ENCODE results near the gene HAUS3. TPM values are rescaled to one million over a fixed set of nuclear protein-coding genes. Genes with fewer than 3 reads are reported as not detected.

Gene HAUS3, protein sequence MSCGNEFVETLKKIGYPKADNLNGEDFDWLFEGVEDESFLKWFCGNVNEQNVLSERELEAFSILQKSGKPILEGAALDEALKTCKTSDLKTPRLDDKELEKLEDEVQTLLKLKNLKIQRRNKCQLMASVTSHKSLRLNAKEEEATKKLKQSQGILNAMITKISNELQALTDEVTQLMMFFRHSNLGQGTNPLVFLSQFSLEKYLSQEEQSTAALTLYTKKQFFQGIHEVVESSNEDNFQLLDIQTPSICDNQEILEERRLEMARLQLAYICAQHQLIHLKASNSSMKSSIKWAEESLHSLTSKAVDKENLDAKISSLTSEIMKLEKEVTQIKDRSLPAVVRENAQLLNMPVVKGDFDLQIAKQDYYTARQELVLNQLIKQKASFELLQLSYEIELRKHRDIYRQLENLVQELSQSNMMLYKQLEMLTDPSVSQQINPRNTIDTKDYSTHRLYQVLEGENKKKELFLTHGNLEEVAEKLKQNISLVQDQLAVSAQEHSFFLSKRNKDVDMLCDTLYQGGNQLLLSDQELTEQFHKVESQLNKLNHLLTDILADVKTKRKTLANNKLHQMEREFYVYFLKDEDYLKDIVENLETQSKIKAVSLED
- total RNA-seq, result 10 to 100 TPM; 23.6 to 23.7 TPM

DNA sequence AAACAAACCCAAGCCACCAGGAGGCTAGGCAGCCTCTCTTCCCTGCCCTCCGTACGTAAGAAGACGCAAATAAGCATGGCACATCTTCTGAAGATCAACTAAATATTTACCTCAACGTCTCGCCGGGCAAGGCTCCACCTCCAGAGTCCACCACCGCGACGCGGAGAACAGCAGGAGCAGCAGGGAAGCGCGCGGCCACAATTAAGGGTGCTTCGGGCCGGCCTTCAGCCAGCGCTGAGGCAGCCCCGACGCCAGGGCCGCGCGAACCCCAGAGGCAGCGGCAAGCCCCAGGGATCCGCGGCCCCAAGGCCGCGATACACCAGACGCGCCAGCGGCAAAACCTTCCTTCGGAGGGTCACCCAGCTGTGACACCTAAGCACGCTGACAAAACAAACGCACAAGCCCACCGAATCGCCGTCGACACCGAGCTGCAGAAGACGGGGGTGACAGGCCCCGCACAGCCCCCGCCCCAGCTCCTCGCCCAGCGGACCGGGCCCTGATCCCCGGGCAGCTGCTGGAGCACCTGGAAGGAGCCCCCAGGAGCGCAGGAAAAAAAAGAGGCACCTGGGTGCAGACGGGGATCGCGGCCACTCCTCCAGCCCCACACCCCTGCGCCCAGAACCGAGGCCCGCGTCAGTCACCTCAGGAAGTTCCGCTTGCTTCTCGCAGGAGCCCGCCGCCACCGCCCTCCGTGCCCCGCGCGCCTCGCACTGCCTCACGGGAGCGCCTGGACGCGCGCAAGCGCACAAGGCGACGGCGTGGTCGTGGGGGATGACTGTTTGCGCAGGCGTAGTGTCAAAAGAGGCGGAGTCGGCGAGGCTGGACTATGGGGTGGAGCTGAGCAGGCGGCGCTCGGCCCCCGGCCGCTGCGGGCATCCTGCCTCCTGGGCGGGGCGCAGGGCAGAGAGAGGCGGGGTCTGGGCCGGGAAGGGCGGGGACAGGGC, at the start of gene HAUS3, which contains the start of gene POLN:
TSS of gene HAUS3 (minus strand) at position 712 of the 944 bp plus-strand sequence. CDS start 1,175 bp downstream, outside the sequence.
TSS of gene POLN (minus strand) at position 712 of the 944 bp plus-strand sequence. CDS start 12,890 bp downstream, outside the sequence.
- H3K27me3 Mint-ChIP-seq, result no peaks in the 10 kb centered on the region
- H3K4me1 Mint-ChIP-seq, result peaks cover 55% of the 10 kb centered on the region
- peak; percentile 100 for DNase-seq
- no peaks in the 10 kb centered on the region for H3K9me3 Mint-ChIP-seq
- peaks cover 30% of the 10 kb centered on the region for H3K36me3 Mint-ChIP-seq
- peak within 1 kb of the TSS; percentile 89 for H3K27ac Mint-ChIP-seq
- H3K4me3 Mint-ChIP-seq, result peak within 1 kb of the TSS; percentile 87

DNA sequence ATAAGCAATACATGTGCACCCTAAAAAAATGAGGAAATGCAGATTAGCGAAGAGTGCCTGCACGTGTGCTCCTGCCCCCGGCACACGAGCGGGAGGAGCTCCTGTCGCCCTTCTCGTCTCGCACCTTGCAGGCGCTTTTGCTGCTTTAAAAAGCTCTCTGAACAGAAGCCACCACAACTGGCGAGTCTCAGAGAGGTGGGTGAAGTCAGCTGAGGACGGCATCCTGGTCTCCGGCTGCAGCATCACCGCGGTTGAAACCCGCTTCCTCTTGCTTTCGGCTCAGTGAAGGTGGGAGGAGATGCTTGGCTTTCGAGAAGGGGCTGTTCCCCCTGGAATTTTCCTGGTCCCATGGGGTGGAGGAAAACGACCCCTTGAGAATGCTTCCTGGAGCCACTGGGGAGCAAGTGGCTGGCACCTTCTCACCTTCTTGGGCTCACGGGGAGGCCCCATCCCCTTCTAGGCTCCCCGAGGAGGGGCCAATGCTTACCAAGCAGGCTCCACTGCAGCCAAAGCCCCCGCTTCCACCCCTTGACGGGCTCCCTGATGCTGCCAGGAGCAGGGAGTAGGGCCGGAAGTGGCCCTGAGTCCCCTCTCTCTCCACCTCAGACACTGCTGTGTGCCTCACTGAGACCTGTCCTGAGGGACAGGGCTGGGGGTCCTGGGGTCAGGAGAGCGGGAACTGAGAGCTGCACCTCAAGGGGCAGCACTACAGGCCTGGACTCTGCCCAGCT, 49.2 kb upstream of the HAUS3 start:
- Mint-ChIP-seq H3K36me3 (no peaks in the 10 kb centered on the region), H3K9me3 (peaks cover 3% of the 10 kb centered on the region), H3K4me1 (peaks cover 38% of the 10 kb centered on the region), H3K4me3 (peak overlapping the region; percentile 38), H3K27ac (peak overlapping the region; percentile 76), H3K27me3 (no peaks in the 10 kb centered on the region)
- peak; percentile 61 for DNase-seq

DNA sequence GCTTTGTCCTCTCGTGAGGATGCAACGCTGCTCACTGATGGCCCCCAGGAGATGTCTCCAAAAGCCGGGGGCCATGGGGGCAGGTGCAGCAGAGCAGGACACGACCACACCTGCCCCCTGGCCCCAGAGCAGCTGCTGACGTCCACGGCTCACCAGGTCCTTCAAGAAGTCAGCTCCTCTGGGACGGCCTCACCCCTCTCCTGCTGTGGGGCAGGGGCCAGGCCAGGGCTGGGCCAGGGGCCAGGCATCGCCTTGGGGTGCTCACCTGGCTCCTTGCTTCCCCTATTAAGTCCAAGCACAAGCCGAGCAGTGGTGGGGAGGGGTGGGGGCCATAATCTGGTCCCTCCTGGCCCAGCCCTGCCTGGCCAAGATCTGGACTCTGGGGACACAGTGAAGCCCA, 48.6 kb upstream of the HAUS3 start:
- H3K4me1 Mint-ChIP-seq, result peaks cover 36% of the 10 kb centered on the region
- no peak overlapping the region for H3K4me3 Mint-ChIP-seq
- peaks cover 3% of the 10 kb centered on the region for H3K9me3 Mint-ChIP-seq
- no peaks in the 10 kb centered on the region for H3K36me3 Mint-ChIP-seq
- DNase-seq, result no peak
- no peak overlapping the region for H3K27ac Mint-ChIP-seq
- H3K27me3 Mint-ChIP-seq, result no peaks in the 10 kb centered on the region

DNA sequence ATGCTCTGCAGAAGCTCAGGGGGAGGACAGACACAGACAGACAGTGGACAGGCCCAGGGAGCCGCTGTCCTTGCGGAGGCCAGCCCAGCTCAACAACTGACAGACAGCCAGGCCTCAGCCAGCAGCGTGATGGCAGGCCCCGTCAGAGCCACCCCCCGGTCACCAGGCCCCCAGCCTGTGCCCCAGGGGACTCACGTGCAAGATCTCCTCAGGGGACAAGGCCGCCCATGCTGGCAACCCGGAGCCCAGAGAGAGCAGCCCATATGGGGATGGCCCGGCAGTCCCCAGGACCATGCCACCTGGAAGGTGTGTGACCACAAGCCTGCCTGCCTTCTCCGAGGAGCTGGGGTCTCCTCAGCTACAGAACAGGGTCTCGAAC, 48.0 kb upstream of the HAUS3 start:
- Mint-ChIP-seq H3K4me1 (peaks cover 36% of the 10 kb centered on the region), H3K27me3 (no peaks in the 10 kb centered on the region), H3K4me3 (no peak overlapping the region), H3K27ac (no peak overlapping the region), H3K36me3 (no peaks in the 10 kb centered on the region), H3K9me3 (peaks cover 3% of the 10 kb centered on the region)
- DNase-seq, result no peak

DNA sequence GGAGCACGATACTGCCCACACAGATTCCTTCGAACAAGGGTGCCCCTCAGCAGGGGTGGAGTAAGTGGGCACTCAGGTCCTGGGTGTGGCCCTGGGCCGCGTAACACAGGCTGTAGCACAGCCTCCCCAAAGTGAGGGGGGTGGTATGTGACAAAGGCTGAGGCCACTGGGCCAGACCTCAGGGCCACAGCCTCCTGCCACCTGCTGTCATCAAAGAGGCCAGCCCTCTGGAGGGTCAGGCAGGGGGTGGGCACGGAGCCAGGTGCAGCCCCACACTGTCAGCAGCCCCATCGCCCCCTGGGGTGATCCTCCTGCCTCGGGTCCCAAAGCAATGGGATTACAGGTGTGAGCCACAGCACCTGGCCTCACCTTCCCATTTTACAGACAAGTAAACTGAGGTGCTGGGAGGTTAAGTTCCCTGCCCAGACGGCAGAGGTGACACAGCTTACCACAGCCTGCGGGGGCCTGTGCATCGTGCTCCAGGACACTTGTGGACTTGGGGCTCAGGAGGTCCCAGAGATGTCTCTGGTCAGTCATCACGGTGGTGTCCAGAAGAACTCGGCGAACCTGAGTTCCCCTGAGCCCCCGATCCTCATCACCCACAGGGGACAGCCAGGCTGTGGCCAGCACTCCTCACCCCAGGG, 47.5 kb upstream of the HAUS3 start:
- no peak for DNase-seq
- peaks cover 3% of the 10 kb centered on the region for H3K9me3 Mint-ChIP-seq
- H3K36me3 Mint-ChIP-seq, result no peaks in the 10 kb centered on the region
- no peak overlapping the region for H3K27ac Mint-ChIP-seq
- no peaks in the 10 kb centered on the region for H3K27me3 Mint-ChIP-seq
- H3K4me1 Mint-ChIP-seq, result peaks cover 37% of the 10 kb centered on the region
- no peak overlapping the region for H3K4me3 Mint-ChIP-seq

DNA sequence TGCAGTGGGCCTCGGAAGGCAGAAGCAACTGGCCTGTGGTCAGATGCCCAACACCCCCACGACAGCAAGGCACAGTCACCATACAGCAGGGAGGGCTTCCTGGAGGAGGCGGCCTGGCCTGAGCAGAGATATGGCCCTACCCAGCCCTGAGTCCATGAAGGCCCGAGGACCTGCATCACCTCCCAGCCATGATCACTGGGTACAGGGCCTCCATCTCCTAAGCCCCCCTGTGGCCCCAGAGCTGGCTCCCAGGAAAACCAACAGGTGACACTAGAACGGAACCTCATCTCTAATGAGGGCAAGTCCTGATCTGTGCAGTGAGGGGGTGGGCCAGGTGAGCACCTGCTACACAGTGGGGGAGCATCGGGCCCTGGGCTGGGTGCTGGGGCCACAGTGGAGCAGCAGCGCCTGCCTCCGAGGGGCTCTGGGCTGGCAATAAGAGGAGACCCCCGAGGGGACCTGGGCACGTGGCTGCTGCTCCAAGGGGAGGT, 46.2 kb upstream of the HAUS3 start:
- no peaks in the 10 kb centered on the region for H3K9me3 Mint-ChIP-seq
- no peaks in the 10 kb centered on the region for H3K27me3 Mint-ChIP-seq
- peaks cover 35% of the 10 kb centered on the region for H3K4me1 Mint-ChIP-seq
- no peak for DNase-seq
- H3K36me3 Mint-ChIP-seq, result no peaks in the 10 kb centered on the region
- H3K4me3 Mint-ChIP-seq, result no peak overlapping the region
- H3K27ac Mint-ChIP-seq, result no peak overlapping the region

DNA sequence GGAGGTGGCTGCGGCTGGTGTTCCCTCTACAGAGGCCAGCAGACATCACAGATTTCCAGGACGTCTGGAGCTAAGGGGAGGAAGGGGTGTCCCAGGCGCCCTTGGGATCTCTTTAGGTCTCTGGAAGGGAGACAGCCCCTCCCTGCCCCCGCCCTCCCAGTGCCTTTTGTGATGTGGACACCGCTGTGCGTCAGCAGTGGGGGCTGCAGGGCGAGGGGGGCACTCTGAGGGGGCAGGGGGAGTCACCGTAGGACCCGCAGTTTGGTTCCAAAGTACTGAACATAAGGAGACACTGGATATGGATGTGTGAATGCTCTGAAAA, 45.6 kb upstream of the HAUS3 start:
- no peak for DNase-seq
- Mint-ChIP-seq H3K9me3 (no peaks in the 10 kb centered on the region), H3K4me3 (no peak overlapping the region), H3K36me3 (no peaks in the 10 kb centered on the region), H3K27me3 (no peaks in the 10 kb centered on the region), H3K4me1 (peaks cover 33% of the 10 kb centered on the region), H3K27ac (no peak overlapping the region)

DNA sequence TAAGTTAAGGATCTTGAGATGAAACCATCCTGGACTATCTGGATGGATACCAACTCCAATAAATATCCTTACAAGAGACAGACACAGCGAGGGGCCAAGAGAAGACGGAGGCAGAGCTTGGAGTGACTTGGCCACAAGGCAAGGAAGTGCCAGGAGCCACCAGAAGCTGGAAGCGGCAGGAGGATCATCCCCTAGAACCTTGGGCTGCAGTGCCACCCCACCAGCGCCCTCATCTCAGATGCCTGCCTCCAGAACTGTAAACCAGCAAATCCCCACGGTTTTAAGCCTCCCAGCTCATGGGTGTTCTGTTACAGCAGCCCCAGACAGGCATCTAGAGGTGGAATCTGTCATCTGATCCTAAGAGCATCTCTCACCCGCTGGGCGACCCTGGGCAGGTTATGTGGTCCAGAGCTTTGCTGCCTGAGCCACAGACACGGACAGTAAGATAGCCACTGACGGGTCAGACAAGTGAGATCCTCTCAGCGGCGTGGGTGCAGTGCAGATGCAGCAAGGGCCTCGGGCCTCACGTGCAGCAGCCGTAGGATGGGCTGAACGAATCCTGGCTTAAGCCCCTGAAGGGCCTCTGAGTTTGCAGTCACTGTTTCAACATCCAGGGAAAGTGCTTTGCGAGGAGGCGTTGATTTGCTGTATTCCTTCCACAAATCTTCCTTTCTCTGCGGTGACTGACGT, 45.1 kb upstream of the HAUS3 start:
- Mint-ChIP-seq H3K4me3 (no peak overlapping the region), H3K9me3 (no peaks in the 10 kb centered on the region), H3K4me1 (peaks cover 35% of the 10 kb centered on the region), H3K27ac (no peak overlapping the region), H3K36me3 (no peaks in the 10 kb centered on the region), H3K27me3 (no peaks in the 10 kb centered on the region)
- no peak for DNase-seq

DNA sequence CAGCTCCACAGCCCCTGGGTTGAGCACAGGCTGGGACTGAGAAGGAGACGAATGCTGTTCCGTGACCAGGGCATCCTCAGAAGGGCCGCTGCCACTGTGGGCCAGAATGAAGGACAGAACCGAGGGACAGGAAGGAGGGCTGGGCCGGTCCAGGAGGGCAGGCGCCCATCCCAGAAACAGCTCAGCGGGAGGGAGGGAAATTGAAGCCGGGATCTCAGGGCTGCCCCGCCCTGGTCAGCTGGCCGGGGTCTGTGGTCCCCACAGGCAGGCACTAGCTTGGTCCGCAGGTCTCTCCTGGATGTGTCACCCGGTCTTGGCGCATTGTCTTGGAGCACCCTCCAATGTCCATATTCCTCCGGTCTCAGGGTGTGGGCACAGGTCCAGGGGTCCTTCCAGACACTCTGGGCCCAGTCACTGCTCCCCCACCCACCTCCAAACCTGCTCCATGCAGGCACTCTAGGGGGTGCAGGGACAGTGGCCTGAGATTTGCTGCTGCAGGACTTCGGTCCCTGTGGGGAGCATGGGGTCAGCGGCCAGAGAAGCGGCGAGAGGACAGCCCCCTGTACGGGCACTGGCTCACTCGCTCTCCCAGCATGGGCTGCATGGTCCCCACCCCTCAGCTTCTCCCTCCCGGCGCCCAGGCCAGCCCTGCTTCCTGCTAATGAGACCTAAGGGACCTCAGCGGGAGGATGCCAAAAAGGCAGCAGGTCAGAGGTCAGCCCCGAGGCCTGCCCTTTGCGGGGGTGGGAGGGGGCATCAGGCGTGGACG, 43.9 kb upstream of the HAUS3 start:
- Mint-ChIP-seq H3K4me1 (peaks cover 40% of the 10 kb centered on the region), H3K27me3 (no peaks in the 10 kb centered on the region), H3K9me3 (no peaks in the 10 kb centered on the region), H3K36me3 (no peaks in the 10 kb centered on the region), H3K4me3 (no peak overlapping the region), H3K27ac (no peak overlapping the region)
- DNase-seq, result no peak

DNA sequence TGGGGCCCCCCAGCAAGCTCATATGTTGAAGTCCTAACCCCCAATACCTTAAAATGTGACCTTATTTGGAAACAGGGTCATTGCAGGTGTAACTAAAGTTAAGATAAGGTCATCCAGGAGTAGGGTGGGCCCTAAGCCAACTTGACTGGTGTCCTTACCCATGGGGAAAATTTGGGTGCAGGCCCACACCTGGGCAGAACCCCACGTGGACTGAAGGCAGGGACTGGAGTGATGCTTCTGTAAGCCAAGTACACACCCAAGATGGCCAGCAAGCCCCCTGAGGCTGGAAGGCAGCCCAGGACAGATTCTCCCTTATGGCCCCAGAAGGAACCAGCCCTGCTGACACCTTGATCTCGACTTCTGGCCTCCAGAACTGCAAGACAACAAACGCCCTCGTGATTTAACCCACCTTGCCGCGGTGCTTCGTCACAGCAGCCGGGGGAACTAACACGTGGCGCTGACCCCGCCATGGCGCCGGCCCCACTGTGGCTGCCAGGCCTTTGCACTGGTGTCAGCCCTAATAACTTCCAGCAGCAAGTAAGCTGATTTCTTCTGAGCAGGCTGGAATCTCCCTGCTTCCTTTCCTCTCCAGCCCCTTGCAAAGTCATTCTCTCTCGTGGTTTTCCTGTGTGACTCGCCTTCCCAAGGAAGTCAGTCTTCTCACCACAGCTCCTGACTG, 43.2 kb upstream of the HAUS3 start:
- H3K27ac Mint-ChIP-seq, result no peak overlapping the region

DNA sequence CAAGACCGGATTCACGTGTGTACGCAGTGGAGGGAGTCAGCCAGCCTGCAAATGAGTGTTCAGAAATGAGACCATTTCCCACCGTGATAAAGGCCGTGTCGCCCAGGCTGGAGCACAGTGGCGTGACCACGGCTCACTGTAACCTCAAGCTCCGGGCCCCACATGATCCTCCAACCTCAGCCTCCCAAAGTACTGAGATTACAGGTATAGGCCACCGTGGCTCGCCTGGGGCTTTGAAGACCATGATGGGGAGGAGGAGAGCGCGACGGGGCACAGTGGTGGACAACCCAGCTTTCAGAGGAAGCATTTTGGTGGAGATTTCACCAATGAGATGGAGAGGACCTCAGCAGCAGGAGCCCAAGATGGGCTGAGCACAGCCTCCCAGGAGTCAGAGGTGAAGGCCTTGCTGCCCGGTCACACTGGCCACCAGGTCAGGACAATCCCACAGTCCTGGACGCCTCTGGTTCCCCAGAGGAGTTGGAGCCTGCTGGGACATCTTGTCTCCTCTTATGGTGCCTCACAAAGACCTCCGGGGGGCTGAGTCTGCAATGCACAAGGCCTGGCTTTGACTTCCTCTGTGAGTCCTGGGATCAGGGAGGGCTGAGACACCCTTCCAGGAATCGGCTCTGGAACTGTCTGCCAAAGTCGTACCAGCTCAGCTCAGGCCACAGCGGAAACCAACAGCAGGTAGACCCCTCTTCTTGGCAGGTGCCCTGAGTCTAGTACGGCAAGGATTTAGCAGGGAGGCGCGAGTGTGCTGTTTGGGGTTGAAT, 42.4 kb upstream of the HAUS3 start:
- H3K4me1 Mint-ChIP-seq, result peaks cover 35% of the 10 kb centered on the region
- no peaks in the 10 kb centered on the region for H3K27me3 Mint-ChIP-seq
- no peaks in the 10 kb centered on the region for H3K9me3 Mint-ChIP-seq
- H3K27ac Mint-ChIP-seq, result no peak overlapping the region
- no peak overlapping the region for H3K4me3 Mint-ChIP-seq
- H3K36me3 Mint-ChIP-seq, result no peaks in the 10 kb centered on the region
- no peak for DNase-seq

More for the DNA sequence above, 43.2 kb upstream of the HAUS3 start:
- Mint-ChIP-seq H3K27me3 (no peaks in the 10 kb centered on the region), H3K9me3 (no peaks in the 10 kb centered on the region), H3K4me1 (peaks cover 37% of the 10 kb centered on the region), H3K4me3 (no peak overlapping the region), H3K36me3 (no peaks in the 10 kb centered on the region)
- no peak for DNase-seq

DNA sequence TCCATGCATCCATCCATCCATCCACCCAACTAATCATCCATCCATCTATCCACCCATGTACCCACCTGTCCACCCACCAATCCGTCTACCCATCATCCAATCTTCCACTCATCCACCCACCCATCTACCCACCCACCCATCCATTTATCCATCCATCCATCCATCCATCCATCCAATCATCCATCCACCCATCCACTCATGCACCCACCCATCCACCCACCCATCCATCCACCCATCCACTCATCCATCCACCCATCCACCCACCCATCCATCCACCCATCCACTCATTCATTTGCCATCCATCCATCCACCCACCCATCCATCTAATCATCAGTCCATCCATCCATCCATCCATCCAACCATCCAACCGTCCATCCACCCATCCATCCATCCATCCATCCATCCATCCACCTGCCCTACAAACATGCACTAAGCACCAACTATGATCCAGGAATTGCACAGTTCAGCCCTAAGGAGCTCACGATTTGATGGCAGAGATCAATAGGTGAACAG, 41.3 kb upstream of the HAUS3 start:
- Mint-ChIP-seq H3K4me1 (peaks cover 35% of the 10 kb centered on the region), H3K4me3 (no peak overlapping the region), H3K27me3 (no peaks in the 10 kb centered on the region), H3K36me3 (no peaks in the 10 kb centered on the region), H3K27ac (no peak overlapping the region), H3K9me3 (no peaks in the 10 kb centered on the region)
- DNase-seq, result no peak
